PC-3 (cell line): ENCODE data around the gene FAM89B.

Experiments
- CTCF ChIP-seq: fragments of 300-600 bp; sonication (generic); conservative IDR thresholded peaks from 2 replicates; pipeline ENCODE4 v1.5.1; 2017; ENCODE audit warnings: antibody characterized with exemption, low read depth, mild to moderate bottlenecking, low read length
- EZH2 ChIP-seq: fragments of 300-600 bp; sonication (generic); IDR thresholded peaks from one replicate; pipeline ENCODE4 v1.6.1; 2017; ENCODE audit warnings: antibody characterized with exemption, mild to moderate bottlenecking, low read length; ENCODE audit not compliant: unreplicated experiment
- EZH2phosphoT487 ChIP-seq: fragments of 300-600 bp; sonication (generic); IDR thresholded peaks from 2 replicates; pipeline ENCODE4 v1.6.1; 2018; ENCODE audit warnings: mild to moderate bottlenecking, antibody characterized with exemption, low read length, borderline replicate concordance

- TF ChIP-seq CTCF (no peak), EZH2 (no peak), EZH2phosphoT487 (no peak)
Observed at GRCh38 chr11:65571420-65571819, 918 bp upstream of the FAM89B start.
